ENCODE measurements around the gene ZMIZ1.

Gene ZMIZ1

GRCh38 chr10:79219322-79219957, 150.7 kb downstream of the ZMIZ1 start:
- no peak for TF ChIP-seq CTCF (conservative IDR thresholded peaks at IDR 0.05; ENCODE audit: low read depth, low read length)

GRCh38 chr10:79220307-79220706, 151.5 kb downstream of the ZMIZ1 start:
- H3K4me3 ChIP-seq (ENCODE audit: low read length), result no peak overlapping the region
- no peak for DNase-seq (ENCODE audit: low read depth)
- no peak for TF ChIP-seq CTCF (conservative IDR thresholded peaks at IDR 0.05; ENCODE audit: low read depth, low read length)

More at GRCh38 chr10:79219322-79219957, 150.7 kb downstream of the ZMIZ1 start:
- H3K4me3 ChIP-seq (ENCODE audit: low read length), result no peak overlapping the region
- DNase-seq (ENCODE audit: low read depth), result no peak

- peak; percentile 78 for DNase-seq (ENCODE audit: low read depth)
- TF ChIP-seq CTCF (conservative IDR thresholded peaks at IDR 0.05; ENCODE audit: low read depth, low read length), result no peak
- H3K4me3 ChIP-seq (ENCODE audit: low read length), result no peak overlapping the region
Observed at GRCh38 chr10:79221110-79222051, 152.6 kb downstream of the ZMIZ1 start.

GRCh38 chr10:79222186-79222585, 153.4 kb downstream of the ZMIZ1 start:
- no peak for TF ChIP-seq CTCF (conservative IDR thresholded peaks at IDR 0.05; ENCODE audit: low read depth, low read length)
- no peak for DNase-seq (ENCODE audit: low read depth)
- no peak overlapping the region for H3K4me3 ChIP-seq (ENCODE audit: low read length)

- H3K4me3 ChIP-seq (ENCODE audit: low read length), result no peak overlapping the region
- peak; percentile 88 for DNase-seq (ENCODE audit: low read depth)
- TF ChIP-seq CTCF (conservative IDR thresholded peaks at IDR 0.05; ENCODE audit: low read depth, low read length), result no peak
Observed at GRCh38 chr10:79223091-79224048, 154.6 kb downstream of the ZMIZ1 start.

- no peak for TF ChIP-seq CTCF (conservative IDR thresholded peaks at IDR 0.05; ENCODE audit: low read depth, low read length)
- no peak for DNase-seq (ENCODE audit: low read depth)
- no peak overlapping the region for H3K4me3 ChIP-seq (ENCODE audit: low read length)
Observed at GRCh38 chr10:79224263-79224949, 155.6 kb downstream of the ZMIZ1 start.

All from retinal pigment epithelial cell (primary cell).